ENCODE results near the gene PDGFA.

The PDGFA gene

GRCh38 chr7:458511-459245 is 61.0 kb downstream of the PDGFA start:
- DNase-seq, result no peak

- no peak for DNase-seq
Measured at GRCh38 chr7:457814-458510, 61.7 kb downstream of the PDGFA start.

GRCh38 chr7:455110-455928 is 64.3 kb downstream of the PDGFA start:
- peak; percentile 34 for DNase-seq

- DNase-seq, result no peak
Measured at GRCh38 chr7:454356-455109, 65.1 kb downstream of the PDGFA start.

GRCh38 chr7:453597-454306 is 65.9 kb downstream of the PDGFA start:
- DNase-seq, result no peak

- DNase-seq, result peak; percentile 17
Measured at GRCh38 chr7:452791-453455, 66.7 kb downstream of the PDGFA start.

GRCh38 chr7:452226-452751 is 67.4 kb downstream of the PDGFA start:
- DNase-seq, result peak; percentile 69

GRCh38 chr7:451255-452225 is 68.1 kb downstream of the PDGFA start:
- DNase-seq, result no peak

- no peak for DNase-seq
Measured at GRCh38 chr7:450741-451140, 68.9 kb downstream of the PDGFA start.

GRCh38 chr7:450036-450435 is 69.6 kb downstream of the PDGFA start:
- no peak for DNase-seq

GRCh38 chr7:449324-450019 is 70.2 kb downstream of the PDGFA start:
- DNase-seq, result no peak

GRCh38 chr7:447523-447922 is 72.1 kb downstream of the PDGFA start:
- no peak for DNase-seq
